Mammary epithelial cell (primary cell): ENCODE measurements around the gene HDAC6.

Source experiments
- EZH2 ChIP-seq: IDR thresholded peaks from 2 replicates; pipeline ENCODE4 v1.6.1; 2012; ENCODE audit warnings: low read length, inconsistent platforms, borderline replicate concordance
- TF ChIP-seq, protein P1 (sequence below), 2 donors: IDR thresholded peaks in 1 of 2; conservative IDR thresholded peaks in 1 of 2; 2 replicates each; pipeline ENCODE4 v1.5.1; 2011 to 2012; ENCODE audit warnings: inconsistent platforms in 2 of 2, low read length in 2 of 2, mild to moderate bottlenecking in 2 of 2, control low read depth in 1 of 2, low read depth in 1 of 2; ENCODE audit not compliant: insufficient read depth in 1 of 2; ENCODE audit errors: extremely low read depth in 1 of 2

DNA sequence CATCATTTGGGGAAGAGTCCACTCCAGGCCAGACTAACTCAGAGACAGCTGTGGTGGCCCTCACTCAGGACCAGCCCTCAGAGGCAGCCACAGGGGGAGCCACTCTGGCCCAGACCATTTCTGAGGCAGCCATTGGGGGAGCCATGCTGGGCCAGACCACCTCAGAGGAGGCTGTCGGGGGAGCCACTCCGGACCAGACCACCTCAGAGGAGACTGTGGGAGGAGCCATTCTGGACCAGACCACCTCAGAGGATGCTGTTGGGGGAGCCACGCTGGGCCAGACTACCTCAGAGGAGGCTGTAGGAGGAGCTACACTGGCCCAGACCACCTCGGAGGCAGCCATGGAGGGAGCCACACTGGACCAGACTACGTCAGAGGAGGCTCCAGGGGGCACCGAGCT is 21.2 kb downstream of the HDAC6 start:
- TF ChIP-seq, protein P1, sequence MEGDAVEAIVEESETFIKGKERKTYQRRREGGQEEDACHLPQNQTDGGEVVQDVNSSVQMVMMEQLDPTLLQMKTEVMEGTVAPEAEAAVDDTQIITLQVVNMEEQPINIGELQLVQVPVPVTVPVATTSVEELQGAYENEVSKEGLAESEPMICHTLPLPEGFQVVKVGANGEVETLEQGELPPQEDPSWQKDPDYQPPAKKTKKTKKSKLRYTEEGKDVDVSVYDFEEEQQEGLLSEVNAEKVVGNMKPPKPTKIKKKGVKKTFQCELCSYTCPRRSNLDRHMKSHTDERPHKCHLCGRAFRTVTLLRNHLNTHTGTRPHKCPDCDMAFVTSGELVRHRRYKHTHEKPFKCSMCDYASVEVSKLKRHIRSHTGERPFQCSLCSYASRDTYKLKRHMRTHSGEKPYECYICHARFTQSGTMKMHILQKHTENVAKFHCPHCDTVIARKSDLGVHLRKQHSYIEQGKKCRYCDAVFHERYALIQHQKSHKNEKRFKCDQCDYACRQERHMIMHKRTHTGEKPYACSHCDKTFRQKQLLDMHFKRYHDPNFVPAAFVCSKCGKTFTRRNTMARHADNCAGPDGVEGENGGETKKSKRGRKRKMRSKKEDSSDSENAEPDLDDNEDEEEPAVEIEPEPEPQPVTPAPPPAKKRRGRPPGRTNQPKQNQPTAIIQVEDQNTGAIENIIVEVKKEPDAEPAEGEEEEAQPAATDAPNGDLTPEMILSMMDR (conservative IDR thresholded peaks at IDR 0.05 in 1 of 2, IDR thresholded peaks at IDR 0.05 in 1 of 2; ENCODE audit: extremely low read depth in 1 of 2, insufficient read depth in 1 of 2, low read depth in 1 of 2, low read length in 2 of 2): no peak
- TF ChIP-seq EZH2: no peak
